Right lung (tissue), 5 donors: Measurements from ENCODE around the gene HRK. TPM values are rescaled to one million over a fixed set of nuclear protein-coding genes. Genes with fewer than 3 reads are reported as not detected.
"Not testable (repeated sequence)": the region's sequence is repeated elsewhere in the genome, so short reads cannot be mapped to it uniquely, and the experiment has no call there.

Experiments
- DNase-seq, 2 donors: peaks; one replicate each; pipeline ENCODE4 v3.0.0-alpha.2; 2013
- polyA plus RNA-seq, 5 donors: library from polyadenylated mRNA; unstranded; fragments of 120-200 nt; gene quantifications; one replicate each; pipeline versions ENCODE4 v1.2.1 to v1.2.3, GENCODE V29; 2013; ENCODE audit warnings: inconsistent platforms in 1 of 5, low replicate concordance in 1 of 5; ENCODE audit not compliant: insufficient read length in 5 of 5, insufficient read depth in 1 of 5

The HRK gene
- polyA plus RNA-seq, 5 donors, result 0.10 to 0.23 (median 0.15) TPM

GRCh38 chr12:116820064-116820656, 61.1 kb downstream of the HRK start:
- no peak for DNase-seq

DNA sequence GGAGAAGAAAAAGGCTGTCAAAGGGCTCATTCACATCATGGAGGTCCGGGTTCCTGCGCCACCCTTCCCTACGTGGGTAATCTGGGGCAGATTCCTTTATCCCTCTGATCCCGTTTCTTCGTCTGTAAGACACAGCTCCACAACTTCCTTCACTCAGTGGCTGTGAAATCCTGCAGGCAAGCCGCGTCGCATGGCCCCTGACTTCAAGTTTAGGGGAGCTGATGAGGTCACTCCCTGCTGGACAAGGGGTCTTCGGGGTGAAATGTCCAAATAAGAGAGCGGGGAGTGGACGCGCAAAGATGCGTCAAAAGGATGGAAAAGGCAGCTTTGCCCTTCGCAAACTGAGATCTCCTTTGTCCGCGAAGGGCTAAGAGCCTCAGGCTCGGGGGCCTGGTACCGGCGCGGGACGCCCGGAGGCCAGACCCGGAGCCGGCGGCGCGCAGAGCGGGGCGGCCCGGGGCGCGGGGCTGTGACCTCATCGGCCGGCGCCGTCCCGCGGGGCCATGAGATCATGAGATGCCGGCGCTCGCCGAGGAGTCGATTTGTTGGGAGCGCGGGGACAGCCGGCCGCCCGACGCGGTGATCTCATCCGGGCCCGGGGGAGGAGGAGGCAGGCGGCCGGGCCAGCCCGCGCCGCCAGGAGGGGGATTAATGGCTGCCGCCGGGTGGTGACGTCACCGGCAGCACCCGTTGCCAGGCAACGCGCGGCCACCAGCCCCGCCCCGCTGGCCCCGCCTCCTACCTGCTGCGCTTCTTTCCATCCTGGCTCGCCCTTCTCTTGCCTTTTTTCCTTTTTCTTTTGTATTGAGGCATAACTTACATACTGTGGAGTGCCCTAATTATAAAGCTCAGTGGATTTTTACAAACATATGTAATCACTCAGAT, 62.1 kb downstream of the HRK start:
- DNase-seq, result peak; percentile 90 to 91

GRCh38 chr12:116818341-116818856, 62.8 kb downstream of the HRK start:
- DNase-seq, result peak; percentile 47 to 55

DNA sequence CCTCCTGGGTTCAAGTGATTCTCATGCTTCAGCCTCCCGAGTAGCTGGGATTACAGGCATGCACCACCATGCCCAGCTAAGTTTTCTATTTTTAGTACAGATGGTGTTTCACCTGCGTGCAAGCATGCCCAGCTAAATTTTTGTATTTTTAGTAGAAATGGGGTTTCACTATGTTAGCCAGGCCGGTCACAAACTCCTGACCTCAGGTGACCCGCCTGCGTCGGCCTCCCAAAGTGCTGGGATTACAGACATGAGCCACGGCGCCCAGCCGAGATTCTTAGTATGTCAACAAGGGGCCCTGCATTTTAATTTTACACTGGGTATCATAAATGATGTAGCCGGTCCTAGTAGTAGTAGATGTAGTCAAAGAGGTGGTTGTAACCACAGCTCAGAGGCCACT, 66.5 kb downstream of the HRK start:
- DNase-seq, result not testable (repeated sequence)

- DNase-seq, result no peak
Observed at GRCh38 chr12:116813271-116814041, 67.8 kb downstream of the HRK start.

- no peak for DNase-seq
Observed at GRCh38 chr12:116812238-116812637, 69.0 kb downstream of the HRK start.

- no peak for DNase-seq
Observed at GRCh38 chr12:116808113-116809105, 72.8 kb downstream of the HRK start.

- DNase-seq, result no peak
Observed at GRCh38 chr12:116807546-116807945, 73.7 kb downstream of the HRK start.

DNA sequence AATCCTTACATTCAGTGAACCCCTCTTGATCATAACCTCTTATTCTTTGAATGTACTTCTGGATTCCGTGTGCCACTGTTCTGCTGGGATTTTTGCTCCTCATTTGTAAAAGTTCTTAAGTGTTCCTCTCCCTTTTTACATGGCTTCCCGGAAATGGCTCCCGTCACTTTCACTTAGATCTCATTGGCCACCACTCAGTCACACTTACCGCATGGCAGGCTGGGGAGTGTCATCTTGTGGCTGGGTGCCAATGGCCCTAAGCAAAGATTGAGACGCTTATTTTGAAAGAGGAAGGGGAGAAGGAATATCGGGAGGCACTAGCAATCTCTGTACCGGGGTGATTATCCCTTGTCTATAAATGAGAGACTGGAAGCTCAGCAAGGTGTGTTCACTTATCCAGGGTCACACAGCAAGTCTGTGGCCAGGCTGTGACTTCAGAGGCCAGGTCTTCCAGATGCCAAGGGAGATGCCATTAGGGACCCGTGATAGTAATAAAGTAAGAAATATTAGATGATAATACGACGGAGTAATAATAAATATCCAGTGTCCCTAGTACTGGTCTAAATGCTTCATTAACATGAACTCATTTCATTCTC, 74.3 kb downstream of the HRK start:
- DNase-seq, result peak in 1 of 2 donors; percentile 14

Other genes with a start within 250 kb of the HRK start
- gene SPRING1, start 143.4 kb downstream of the HRK start, polyA plus RNA-seq, result 10 to 100 TPM; 22.4 to 31.3 (median 29.0) TPM
- gene RNFT2, start 143.1 kb downstream of the HRK start, polyA plus RNA-seq, result 1 to 10 TPM; 2.4 to 3.6 (median 2.9) TPM
- gene FBXW8, start 29.5 kb upstream of the HRK start, polyA plus RNA-seq, result 10 to 100 TPM; 19.4 to 27.5 (median 23.5) TPM
- 10 to 100 TPM; 50.7 to 93.3 (median 90.9) TPM for gene TESC, start 218.0 kb upstream of the HRK start, polyA plus RNA-seq